IPS-18c (cell line): ENCODE data around the gene DGKD.
A peak's percentile ranks its signal among the peaks of the same experiment; 100 is the strongest.

Source experiments
- H3K4me3 ChIP-seq: 2 replicates; pipeline ENCODE4 v1.7.0; 2013; ENCODE audit warnings: low read depth, mild to moderate bottlenecking, low read length, moderate library complexity; ENCODE audit not compliant: insufficient read depth
- H3K9me3 ChIP-seq: one replicate; pipeline ENCODE4 v1.6.1; 2013; ENCODE audit warnings: mild to moderate bottlenecking, low read length, moderate library complexity; ENCODE audit not compliant: control insufficient read depth, insufficient read depth

The DGKD gene

GRCh38 chr2:233353769-233354499 is at the start of gene DGKD:
DGKD (plus strand) TSS chr2:233354494; CDS start chr2:233354519, 25 bp downstream.
- no peaks in the 10 kb centered on the region for H3K9me3 ChIP-seq

DNA sequence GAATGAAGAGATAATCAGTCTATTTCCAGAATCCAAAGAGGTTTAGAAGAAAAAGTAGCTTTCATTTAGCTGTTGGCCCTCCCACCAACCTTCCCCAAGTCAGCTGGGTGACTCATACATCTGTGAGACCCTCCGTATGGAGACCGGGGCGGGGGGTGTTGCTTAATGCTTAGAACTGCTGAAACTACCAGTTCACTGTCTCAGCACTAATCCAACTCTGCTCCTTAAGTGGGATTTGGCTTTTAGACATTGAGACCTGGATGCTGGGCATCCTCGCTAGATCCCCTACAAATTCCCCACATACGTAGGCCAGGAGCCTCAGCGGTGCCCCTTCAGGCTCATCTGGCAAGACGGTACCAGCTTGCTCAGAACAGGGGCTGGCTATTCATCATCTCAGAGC is 46.7 kb upstream of the DGKD start, which contains the start of gene SAG:
Gene SAG (plus strand): TSS at position 252 of the 400 bp plus-strand sequence. CDS start 1,374 bp downstream, outside the sequence.
- no peak within 1 kb of the TSS for H3K4me3 ChIP-seq
- H3K9me3 ChIP-seq = no peaks in the 10 kb centered on the region

More at GRCh38 chr2:233353769-233354499, at the start of gene DGKD:
- H3K4me3 ChIP-seq = peak within 1 kb of the TSS; percentile 66

GRCh38 chr2:233311241-233311926 is 42.9 kb upstream of the DGKD start:
- H3K9me3 ChIP-seq = no peaks in the 10 kb centered on the region
- no peak overlapping the region for H3K4me3 ChIP-seq

- Histone ChIP-seq H3K4me3 (no peak overlapping the region), H3K9me3 (no peaks in the 10 kb centered on the region)
These were observed 41.4 kb upstream of the DGKD start for GRCh38 chr2:233312874-233313273.

GRCh38 chr2:233314180-233314925 is 39.9 kb upstream of the DGKD start:
- H3K9me3 ChIP-seq = no peaks in the 10 kb centered on the region
- no peak overlapping the region for H3K4me3 ChIP-seq

DNA sequence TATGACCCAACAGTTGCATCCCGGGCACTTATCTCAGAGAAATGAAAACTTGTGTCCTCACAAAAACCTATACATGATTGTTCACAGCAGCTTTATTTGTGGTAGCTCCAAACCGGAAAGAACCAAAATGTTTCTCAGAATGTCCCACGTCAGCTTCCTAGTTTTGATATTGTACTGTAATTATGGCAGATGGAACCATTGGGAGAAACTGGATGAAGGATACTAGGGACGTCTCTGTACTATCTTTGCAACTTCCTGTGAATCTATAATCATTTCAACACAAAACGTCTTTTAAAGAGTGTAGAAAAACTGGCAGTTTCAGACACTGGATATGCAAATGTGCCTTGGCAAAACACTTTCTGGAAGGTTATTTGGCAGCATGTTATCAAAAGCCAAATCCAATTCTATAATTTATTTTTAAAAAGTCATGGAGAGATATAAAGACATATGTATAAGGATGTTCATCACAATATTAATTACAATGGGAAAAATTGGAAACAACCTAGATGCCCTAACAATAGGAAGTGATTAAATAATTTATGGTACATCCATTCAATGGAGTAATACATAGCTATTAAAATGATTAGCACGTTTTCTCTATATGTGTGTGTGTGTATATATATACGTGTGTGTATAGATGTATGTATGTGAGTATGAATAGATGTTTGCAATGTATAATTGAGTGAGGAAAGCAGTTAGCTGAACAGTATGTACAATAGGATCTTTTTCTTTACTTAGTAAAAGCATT is 36.9 kb upstream of the DGKD start:
- Histone ChIP-seq H3K4me3 (no peak overlapping the region), H3K9me3 (no peaks in the 10 kb centered on the region)

- Histone ChIP-seq H3K9me3 (no peaks in the 10 kb centered on the region), H3K4me3 (no peak overlapping the region)
These were observed 35.0 kb upstream of the DGKD start for GRCh38 chr2:233319256-233319655.

DNA sequence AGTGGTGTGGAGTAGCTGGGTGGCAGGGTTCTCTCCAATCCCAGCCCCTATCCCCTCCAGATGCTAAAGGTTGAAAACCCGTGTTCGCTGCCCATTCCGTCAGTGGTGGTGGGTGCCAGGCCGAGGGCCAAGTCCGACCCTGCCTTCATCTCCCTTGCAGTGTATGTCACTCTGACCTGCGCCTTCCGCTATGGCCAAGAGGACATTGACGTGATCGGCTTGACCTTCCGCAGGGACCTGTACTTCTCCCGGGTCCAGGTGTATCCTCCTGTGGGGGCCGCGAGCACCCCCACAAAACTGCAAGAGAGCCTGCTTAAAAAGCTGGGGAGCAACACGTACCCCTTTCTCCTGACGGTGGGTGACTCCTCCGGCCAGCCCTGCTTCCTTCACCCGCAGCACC is 33.8 kb upstream of the DGKD start:
- no peaks in the 10 kb centered on the region for H3K9me3 ChIP-seq
- no peak overlapping the region for H3K4me3 ChIP-seq

DNA sequence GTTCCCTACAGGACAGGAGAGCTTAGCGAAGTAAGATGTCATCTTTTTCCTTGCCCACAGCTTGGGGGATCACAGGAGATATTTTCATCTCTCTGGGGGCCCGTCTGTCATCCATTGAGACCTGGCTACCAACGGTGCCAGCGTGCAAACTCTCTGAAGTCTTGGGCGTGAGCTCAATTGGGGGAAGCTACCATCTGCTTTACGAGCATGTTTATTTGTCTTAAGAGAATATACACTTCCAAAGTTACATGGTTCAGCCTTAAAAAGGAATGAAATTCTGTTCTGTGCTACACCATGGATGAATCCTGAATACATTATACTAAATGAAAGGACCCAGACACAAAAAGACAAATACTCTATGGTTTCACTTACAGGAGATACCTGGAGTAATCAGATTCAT is 33.1 kb upstream of the DGKD start:
- H3K9me3 ChIP-seq = no peaks in the 10 kb centered on the region
- H3K4me3 ChIP-seq = no peak overlapping the region

GRCh38 chr2:233323851-233324250 is 30.4 kb upstream of the DGKD start:
- no peaks in the 10 kb centered on the region for H3K9me3 ChIP-seq
- H3K4me3 ChIP-seq = no peak overlapping the region

DNA sequence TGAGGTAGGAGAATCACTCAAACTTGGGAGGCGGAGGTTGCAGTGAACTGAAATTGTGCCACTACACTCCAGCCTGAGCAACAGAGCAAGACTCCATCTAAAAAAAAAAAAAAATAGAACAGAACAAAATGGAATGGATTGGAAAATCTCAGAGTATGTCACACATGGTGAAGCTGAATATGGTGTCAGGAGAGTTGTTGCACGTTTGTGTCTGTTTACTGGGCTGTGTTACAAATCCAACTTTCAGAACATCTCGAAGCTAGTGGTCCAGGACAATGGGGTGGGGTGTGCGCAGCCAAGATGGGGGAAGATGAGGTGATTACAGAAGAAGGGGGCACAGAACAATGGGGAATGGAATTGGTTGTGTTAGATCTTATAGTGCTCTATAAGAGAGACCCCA is 29.0 kb upstream of the DGKD start:
- Histone ChIP-seq H3K9me3 (no peaks in the 10 kb centered on the region), H3K4me3 (no peak overlapping the region)

DNA sequence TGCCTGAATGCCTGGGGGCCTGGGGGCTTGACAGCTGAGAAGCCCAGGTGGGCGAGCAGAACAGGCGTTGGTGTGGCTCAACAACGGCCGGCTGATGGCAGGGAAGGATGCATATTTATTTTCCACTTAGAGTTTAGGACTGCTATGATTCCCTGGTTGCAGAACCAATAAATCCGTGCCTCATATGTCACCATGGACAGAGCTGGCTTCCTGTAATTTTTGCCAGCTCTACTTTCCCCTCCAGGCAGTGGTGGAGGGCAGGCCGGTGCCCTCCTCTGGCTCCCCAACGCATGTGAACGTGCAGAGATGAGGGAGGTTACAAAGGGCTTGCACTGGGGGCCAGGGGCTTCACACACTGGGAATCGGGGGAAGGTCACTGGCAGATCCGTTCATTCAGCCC is 28.5 kb upstream of the DGKD start:
- Histone ChIP-seq H3K4me3 (no peak overlapping the region), H3K9me3 (no peaks in the 10 kb centered on the region)

- Histone ChIP-seq H3K4me3 (no peak overlapping the region), H3K9me3 (no peaks in the 10 kb centered on the region)
These were observed 27.8 kb upstream of the DGKD start for GRCh38 chr2:233326500-233326899.

DNA sequence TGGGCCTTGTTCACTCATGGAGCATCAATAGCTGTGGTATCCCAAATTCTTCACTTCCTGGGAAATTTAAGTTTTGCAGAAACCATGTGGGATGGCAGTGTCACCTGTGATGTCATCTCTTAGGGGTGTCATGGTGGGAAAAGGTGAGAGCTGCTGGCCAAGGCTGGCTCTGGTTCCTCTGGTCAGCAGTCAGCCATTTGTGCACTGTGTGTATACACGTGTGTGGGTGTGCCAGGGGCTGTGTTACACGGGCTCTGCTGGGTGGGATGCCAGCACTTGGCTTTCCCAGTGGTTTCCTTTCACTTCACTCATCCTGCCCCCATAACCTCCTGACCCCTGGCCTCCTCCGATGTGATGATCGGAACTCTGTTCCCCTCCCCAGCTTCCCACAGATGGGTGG is 25.4 kb upstream of the DGKD start:
- H3K4me3 ChIP-seq = no peak overlapping the region
- H3K9me3 ChIP-seq = no peaks in the 10 kb centered on the region

DNA sequence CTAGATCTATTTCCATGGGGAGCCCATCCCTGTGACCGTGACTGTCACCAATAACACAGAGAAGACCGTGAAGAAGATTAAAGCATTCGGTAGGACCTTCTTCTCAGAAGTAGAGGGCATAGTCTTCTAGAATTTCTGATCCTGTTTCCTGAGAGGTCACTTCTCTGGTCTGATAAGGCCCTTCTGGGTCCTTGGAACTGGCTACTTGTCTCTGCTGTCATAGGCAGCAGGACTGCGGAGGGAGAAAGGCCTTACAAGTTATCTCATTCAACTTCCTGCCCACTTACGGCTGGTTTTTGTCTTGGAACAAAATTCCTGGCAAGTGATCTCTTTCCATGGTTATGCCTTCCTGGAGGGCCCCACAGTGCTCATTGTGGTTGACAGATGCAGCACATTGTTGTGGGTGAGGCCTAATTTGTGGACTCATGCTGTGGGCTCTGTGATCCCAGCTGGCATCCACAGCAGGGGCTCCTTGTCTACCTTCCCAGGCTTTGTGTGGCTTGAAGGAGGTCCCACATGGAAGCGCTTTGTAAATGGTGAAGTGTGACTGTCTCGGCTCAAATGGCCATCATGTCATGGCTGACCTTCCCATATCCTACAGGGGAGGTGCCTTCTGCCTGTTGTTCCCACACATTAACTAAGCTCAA is 24.7 kb upstream of the DGKD start:
- Histone ChIP-seq H3K4me3 (no peak overlapping the region), H3K9me3 (no peaks in the 10 kb centered on the region)

DNA sequence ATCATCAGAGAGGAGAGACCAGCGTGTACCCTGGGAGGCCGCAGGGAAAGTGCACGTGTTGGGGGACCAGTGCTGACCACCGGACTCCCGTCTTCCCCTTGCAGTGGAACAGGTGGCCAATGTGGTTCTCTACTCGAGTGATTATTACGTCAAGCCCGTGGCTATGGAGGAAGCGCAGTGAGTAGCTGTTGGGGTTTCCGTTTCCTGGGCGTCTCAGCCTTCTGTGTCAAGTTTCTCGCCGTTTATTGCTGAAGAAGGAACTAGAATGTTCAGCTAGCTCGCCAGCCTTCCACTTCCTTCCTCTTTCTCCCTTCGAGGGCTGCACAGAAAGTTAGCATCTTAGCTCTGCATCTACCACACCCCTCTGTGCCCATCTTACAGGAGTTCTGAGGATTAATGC is 22.8 kb upstream of the DGKD start:
- H3K4me3 ChIP-seq = no peak overlapping the region

GRCh38 chr2:233332125-233332524 is 22.2 kb upstream of the DGKD start:
- H3K9me3 ChIP-seq = no peaks in the 10 kb centered on the region

More for the DNA sequence above, 22.8 kb upstream of the DGKD start:
- no peaks in the 10 kb centered on the region for H3K9me3 ChIP-seq

More at GRCh38 chr2:233332125-233332524, 22.2 kb upstream of the DGKD start:
- H3K4me3 ChIP-seq = no peak overlapping the region
